Posterior vena cava (tissue), 2 donors: Measurements from ENCODE around the gene RPS6KB1. TPM values are rescaled to one million over a fixed set of nuclear protein-coding genes. Genes with fewer than 3 reads are reported as not detected.
"Not testable (repeated sequence)": the region's sequence is repeated elsewhere in the genome, so short reads cannot be mapped to it uniquely, and the experiment has no call there.

Source experiments
- DNase-seq: peaks from one replicate; pipeline ENCODE4 v3.0.0-alpha.2; 2020; ENCODE audit warnings: low spot score
- intact Hi-C, 2 donors: fragments of 100-400 bp; cut with DNase I; formaldehyde crosslinking; loops; one replicate each; pipeline versions ENCODE4 v1.14.1 to v1.14.2; 2022 to 2023
- long read RNA-seq, 2 donors: library from polyadenylated mRNA; unstranded; transcript quantifications; one replicate each; pipeline ENCODE4 v2.0.0, GENCODE V29; 2020 to 2021
- total RNA-seq, 2 donors: library from RNA; stranded (reverse); fragmentation: NEBNext Ultra II Directional; extraction: Animal tissue kit (Norgen Biotek cat#: 25700); gene quantifications; one replicate each; pipeline ENCODE4 v1.2.1, GENCODE V29; 2021
- donor health status: DM: yes; HTN: yes; CAD: no.
- donor health status: DM: yes; HTN: yes; CAD: no.

The RPS6KB1 gene
- total RNA-seq: 10 to 100 TPM; 31.7 to 41.0 TPM
- long read RNA-seq, donor 1, full-length matches to known transcripts: 3 of 7 reads
- long read RNA-seq, donor 1, partial matches to known transcripts: 1 of 7 reads
- long read RNA-seq, donor 1, other reads (novel, unspliced or antisense): 3 of 7 reads
- long read RNA-seq, donor 2, full-length matches to known transcripts: 48 of 54 reads
- long read RNA-seq, donor 2, partial matches to known transcripts: 3 of 54 reads
- long read RNA-seq, donor 2, other reads (novel, unspliced or antisense): 3 of 54 reads

GRCh38 chr17:59892924-59893675, at the start of gene RPS6KB1, which contains the start of gene TUBD1:
Gene RPS6KB1, plus strand, starts transcription at chr17:59893121. Its CDS starts 64 bp downstream, at chr17:59893185.
Gene TUBD1, minus strand, starts transcription at chr17:59892943. Its CDS starts 1,941 bp downstream, at chr17:59891002.
- intact Hi-C loops: no loop called here
- DNase-seq: peak; percentile 99

- intact Hi-C loops: no loop called here
- DNase-seq: no peak
These were observed 47.9 kb upstream of the RPS6KB1 start for GRCh38 chr17:59844884-59845594.

- DNase-seq: no peak
- intact Hi-C loops: no loop called here
These were observed 47.1 kb upstream of the RPS6KB1 start for GRCh38 chr17:59845595-59846393.

GRCh38 chr17:59846394-59847165, 46.3 kb upstream of the RPS6KB1 start:
- peak; percentile 88 for DNase-seq
- intact Hi-C loops: no loop called here

- intact Hi-C loops: no loop called here
- DNase-seq: no peak
These were observed 44.6 kb upstream of the RPS6KB1 start for GRCh38 chr17:59848385-59848668.

GRCh38 chr17:59848778-59849177, 44.1 kb upstream of the RPS6KB1 start:
- intact Hi-C loops: no loop called here
- DNase-seq: peak; percentile 88

GRCh38 chr17:59850311-59850710, 42.6 kb upstream of the RPS6KB1 start:
- intact Hi-C loops, DNase-seq: not testable (repeated sequence)

GRCh38 chr17:59851439-59852375, 41.2 kb upstream of the RPS6KB1 start:
- intact Hi-C loops: no loop called here
- DNase-seq: no peak

- DNase-seq, intact Hi-C loops: not testable (repeated sequence)
These were observed 40.1 kb upstream of the RPS6KB1 start for GRCh38 chr17:59852847-59853167.

GRCh38 chr17:59853168-59853918, 39.6 kb upstream of the RPS6KB1 start:
- no peak for DNase-seq
- intact Hi-C loops: no loop called here

- intact Hi-C loops, DNase-seq: not testable (repeated sequence)
These were observed 38.8 kb upstream of the RPS6KB1 start for GRCh38 chr17:59853919-59854729.

- intact Hi-C loops: no loop called here
- DNase-seq: no peak
These were observed 35.8 kb upstream of the RPS6KB1 start for GRCh38 chr17:59856859-59857794.

GRCh38 chr17:59858167-59858816, 34.6 kb upstream of the RPS6KB1 start:
- intact Hi-C loops: loop anchor here in 1 of 2 donors (2.0 kb wide), 1 partner anchor 107 kb away; no protein-coding TSS in a partner anchor
- no peak for DNase-seq

GRCh38 chr17:59858932-59859331, 34.0 kb upstream of the RPS6KB1 start:
- DNase-seq: no peak
- intact Hi-C loops: loop anchor here in 1 of 2 donors (2.0 kb wide), 1 partner anchor 108 kb away; no protein-coding TSS in a partner anchor
